ENCODE measurements around the gene TUBGCP4. TPM values are rescaled to one million over a fixed set of nuclear protein-coding genes. Genes with fewer than 3 reads are reported as not detected.
A peak's percentile ranks its signal among the peaks of the same experiment; 100 is the strongest.

Gene TUBGCP4, protein sequence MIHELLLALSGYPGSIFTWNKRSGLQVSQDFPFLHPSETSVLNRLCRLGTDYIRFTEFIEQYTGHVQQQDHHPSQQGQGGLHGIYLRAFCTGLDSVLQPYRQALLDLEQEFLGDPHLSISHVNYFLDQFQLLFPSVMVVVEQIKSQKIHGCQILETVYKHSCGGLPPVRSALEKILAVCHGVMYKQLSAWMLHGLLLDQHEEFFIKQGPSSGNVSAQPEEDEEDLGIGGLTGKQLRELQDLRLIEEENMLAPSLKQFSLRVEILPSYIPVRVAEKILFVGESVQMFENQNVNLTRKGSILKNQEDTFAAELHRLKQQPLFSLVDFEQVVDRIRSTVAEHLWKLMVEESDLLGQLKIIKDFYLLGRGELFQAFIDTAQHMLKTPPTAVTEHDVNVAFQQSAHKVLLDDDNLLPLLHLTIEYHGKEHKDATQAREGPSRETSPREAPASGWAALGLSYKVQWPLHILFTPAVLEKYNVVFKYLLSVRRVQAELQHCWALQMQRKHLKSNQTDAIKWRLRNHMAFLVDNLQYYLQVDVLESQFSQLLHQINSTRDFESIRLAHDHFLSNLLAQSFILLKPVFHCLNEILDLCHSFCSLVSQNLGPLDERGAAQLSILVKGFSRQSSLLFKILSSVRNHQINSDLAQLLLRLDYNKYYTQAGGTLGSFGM
- 16.4 TPM for polyA plus RNA-seq
- long read RNA-seq, donor 1 = 0 reads
- long read RNA-seq, donor 2, full-length matches to known transcripts = 2 of 109 reads
- long read RNA-seq, donor 2, partial matches to known transcripts = 107 of 109 reads
- long read RNA-seq, donor 2, other reads (novel, unspliced or antisense) = 0 of 109 reads
- long read RNA-seq, donor 3 = 0 reads
- long read RNA-seq, donor 4 = 0 reads
- long read RNA-seq, donor 5, full-length matches to known transcripts = 3 of 3 reads
- long read RNA-seq, donor 5, partial matches to known transcripts = 0 of 3 reads
- long read RNA-seq, donor 5, other reads (novel, unspliced or antisense) = 0 of 3 reads
- long read RNA-seq, donor 6, full-length matches to known transcripts = 3 of 3 reads
- long read RNA-seq, donor 6, partial matches to known transcripts = 0 of 3 reads
- long read RNA-seq, donor 6, other reads (novel, unspliced or antisense) = 0 of 3 reads
- long read RNA-seq, donor 7, full-length matches to known transcripts = 1 of 1 reads
- long read RNA-seq, donor 7, partial matches to known transcripts = 0 of 1 reads
- long read RNA-seq, donor 7, other reads (novel, unspliced or antisense) = 0 of 1 reads
- long read RNA-seq, donor 8, full-length matches to known transcripts = 3 of 28 reads
- long read RNA-seq, donor 8, partial matches to known transcripts = 25 of 28 reads
- long read RNA-seq, donor 8, other reads (novel, unspliced or antisense) = 0 of 28 reads
- long read RNA-seq, donor 9, partial matches to known transcripts = 11 of 11 reads
- long read RNA-seq, donor 9, other reads (novel, unspliced or antisense) = 0 of 11 reads
- long read RNA-seq, donor 10, partial matches to known transcripts = 18 of 20 reads
- long read RNA-seq, donor 10, other reads (novel, unspliced or antisense) = 0 of 20 reads
- long read RNA-seq, donor 11, full-length matches to known transcripts = 2 of 2 reads
- long read RNA-seq, donor 11, partial matches to known transcripts = 0 of 2 reads
- long read RNA-seq, donor 11, other reads (novel, unspliced or antisense) = 0 of 2 reads

- Histone ChIP-seq H3K27me3 (ENCODE audit: control insufficient read depth, insufficient read depth, low read length) (no peaks in the 10 kb centered on the region), H3K4me1 (ENCODE audit: control insufficient read depth, insufficient read depth, low read length) (peaks cover 10% of the 10 kb centered on the region), H3K9me3 (ENCODE audit: control insufficient read depth, low read depth, low read length) (no peaks in the 10 kb centered on the region), H3K36me3 (ENCODE audit: control insufficient read depth, insufficient read depth, low read length) (peaks cover 14% of the 10 kb centered on the region), H3K4me3 (ENCODE audit: low read length) (peak within 1 kb of the TSS; percentile 60), H3K27ac (ENCODE audit: low read length) (peak within 1 kb of the TSS; percentile 20)
- peak; percentile 71 to 78 for DNase-seq
- WGBS (ENCODE audit: insufficient coverage, low lambda C conversion rate) = 0% methylated on average over 1 of the region's 66 CpGs
Observed at GRCh38 chr15:43370975-43371974, at the start of gene TUBGCP4, which contains the start of gene ZSCAN29. TUBGCP4 (plus strand) TSS chr15:43371101; CDS start chr15:43371355, 254 bp downstream. ZSCAN29 (minus strand) TSS chr15:43371043; CDS start chr15:43369913, 1,130 bp downstream.

DNA sequence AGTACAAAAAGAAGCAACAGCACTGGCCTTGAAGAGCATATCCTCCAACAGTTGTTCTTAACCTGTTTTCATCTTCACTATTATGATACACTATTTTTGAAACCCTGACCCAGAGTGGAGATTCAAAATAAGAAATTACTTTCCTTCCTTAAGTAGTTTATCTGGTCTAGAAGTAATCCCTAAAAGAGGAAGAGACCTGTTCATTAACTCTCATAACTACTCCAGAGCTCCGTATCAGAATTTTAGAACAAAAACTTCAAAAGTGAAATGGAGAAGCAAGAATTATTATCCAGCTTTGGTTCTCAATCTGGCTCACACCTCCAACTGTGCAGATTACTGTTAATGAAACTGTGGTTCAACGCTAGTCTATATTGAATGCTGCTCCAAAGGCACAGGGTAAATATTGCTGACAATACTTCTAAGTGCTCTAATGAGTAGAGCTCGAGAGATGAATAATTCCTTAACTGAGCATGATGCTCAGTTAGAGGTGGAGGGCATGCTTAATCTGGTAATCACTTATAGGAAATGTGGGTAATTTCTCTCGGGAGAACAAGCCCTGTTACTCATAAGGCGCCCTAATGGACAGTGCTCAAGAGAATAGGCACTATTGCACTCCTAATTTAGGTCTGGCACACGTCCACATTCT lies 45.7 kb upstream of the TUBGCP4 start:
- H3K27ac ChIP-seq (ENCODE audit: low read length) = no peak overlapping the region
- no peaks in the 10 kb centered on the region for H3K36me3 ChIP-seq (ENCODE audit: control insufficient read depth, insufficient read depth, low read length)
- WGBS (ENCODE audit: insufficient coverage, low lambda C conversion rate) = no CpG with 5 or more reads among the region's 6 CpGs
- peaks cover 11% of the 10 kb centered on the region for H3K4me1 ChIP-seq (ENCODE audit: control insufficient read depth, insufficient read depth, low read length)
- H3K27me3 ChIP-seq (ENCODE audit: control insufficient read depth, insufficient read depth, low read length) = no peaks in the 10 kb centered on the region
- no peak overlapping the region for H3K4me3 ChIP-seq (ENCODE audit: low read length)
- no peaks in the 10 kb centered on the region for H3K9me3 ChIP-seq (ENCODE audit: control insufficient read depth, low read depth, low read length)
- DNase-seq = no peak

DNA sequence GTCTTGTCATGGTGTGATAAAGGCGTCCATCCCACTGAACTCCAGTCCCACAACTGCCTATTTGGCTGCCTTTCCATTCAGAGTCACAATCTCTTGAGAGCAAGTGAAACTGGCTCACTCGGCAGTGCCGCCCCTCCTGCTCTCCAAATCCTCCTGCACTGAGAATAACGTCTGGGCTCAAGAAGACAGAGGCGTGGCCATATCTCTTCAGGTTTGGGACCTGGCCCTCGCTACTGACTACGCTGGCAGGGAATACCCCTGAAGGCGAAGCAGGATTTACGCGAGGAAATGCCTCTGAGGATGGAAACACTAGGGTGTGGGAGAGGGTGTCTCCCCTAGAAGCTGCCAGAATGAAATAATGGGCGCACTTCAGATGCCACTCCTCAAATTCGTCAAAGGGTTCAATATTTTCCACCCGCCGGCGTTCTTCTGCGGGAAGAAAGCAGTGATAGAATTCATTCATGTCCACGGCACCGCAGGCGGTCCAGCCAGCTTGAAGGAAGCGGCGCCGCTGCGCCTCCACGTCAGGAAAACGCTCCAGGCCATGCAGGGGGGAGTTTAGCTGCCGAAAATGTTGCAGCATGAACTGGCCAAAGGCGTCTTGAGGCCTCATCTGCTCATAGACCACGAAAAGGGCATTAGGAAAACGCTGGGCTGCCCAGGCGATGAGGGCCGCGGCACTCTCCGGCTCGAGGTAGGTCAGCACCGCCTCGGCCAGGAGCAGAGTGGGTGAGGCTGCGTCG lies 41.5 kb upstream of the TUBGCP4 start:
- Histone ChIP-seq H3K9me3 (ENCODE audit: control insufficient read depth, low read depth, low read length) (no peaks in the 10 kb centered on the region), H3K4me1 (ENCODE audit: control insufficient read depth, insufficient read depth, low read length) (peaks cover 11% of the 10 kb centered on the region), H3K27ac (ENCODE audit: low read length) (peak overlapping the region; percentile 99), H3K4me3 (ENCODE audit: low read length) (peak overlapping the region; percentile 89), H3K36me3 (ENCODE audit: control insufficient read depth, insufficient read depth, low read length) (no peaks in the 10 kb centered on the region), H3K27me3 (ENCODE audit: control insufficient read depth, insufficient read depth, low read length) (no peaks in the 10 kb centered on the region)
- no peak for DNase-seq
- WGBS (ENCODE audit: insufficient coverage, low lambda C conversion rate) = no CpG with 5 or more reads among the region's 38 CpGs

DNA sequence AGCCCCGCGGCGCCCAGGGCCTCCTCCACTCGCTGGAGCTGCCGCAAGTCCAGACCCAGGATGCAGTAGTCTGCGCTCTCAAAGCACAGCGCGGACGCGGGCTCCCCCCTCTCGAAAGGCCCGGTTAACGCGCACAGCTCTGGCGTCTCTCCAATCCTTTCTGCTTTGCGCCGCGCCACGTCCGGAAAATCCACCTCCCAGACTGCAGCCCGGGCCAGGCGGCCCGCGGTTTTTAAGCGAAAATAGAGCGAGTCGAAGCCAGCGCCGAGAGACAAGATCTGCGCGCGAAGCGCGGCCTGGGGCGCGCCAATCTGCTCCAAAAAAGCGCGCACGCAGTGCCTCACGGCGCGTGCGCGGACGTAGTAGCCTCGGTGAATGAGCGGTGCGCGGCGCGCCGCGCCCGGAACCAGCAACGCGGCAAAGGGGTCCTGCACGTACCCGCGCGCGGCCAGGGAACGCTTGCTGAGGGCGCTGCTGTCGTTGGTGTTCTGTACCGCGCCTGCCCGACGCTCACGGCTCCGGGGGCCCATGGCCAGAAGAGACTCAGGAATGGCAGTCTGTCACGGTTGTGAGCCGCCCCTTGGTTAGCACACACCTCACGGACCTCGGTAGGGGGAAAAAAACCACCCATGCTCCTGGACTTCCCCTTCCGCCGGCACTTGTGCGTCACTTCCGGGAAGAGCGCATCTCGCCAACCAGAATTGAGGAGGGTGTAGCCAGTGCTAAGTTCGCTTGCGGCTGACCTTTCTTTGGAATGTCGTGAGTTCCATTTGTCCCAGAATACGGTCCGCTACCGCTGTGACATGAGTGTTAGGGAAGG lies 40.7 kb upstream of the TUBGCP4 start, which contains the start of gene LCMT2:
Gene LCMT2 (minus strand): TSS at position 614 of the 820 bp plus-strand sequence. CDS start 84 bp downstream, at position 530.
- Histone ChIP-seq H3K27ac (ENCODE audit: low read length) (peak within 1 kb of the TSS; percentile 99), H3K36me3 (ENCODE audit: control insufficient read depth, insufficient read depth, low read length) (peaks cover 2% of the 10 kb centered on the region), H3K27me3 (ENCODE audit: control insufficient read depth, insufficient read depth, low read length) (no peaks in the 10 kb centered on the region), H3K4me1 (ENCODE audit: control insufficient read depth, insufficient read depth, low read length) (peaks cover 11% of the 10 kb centered on the region), H3K9me3 (ENCODE audit: control insufficient read depth, low read depth, low read length) (no peaks in the 10 kb centered on the region), H3K4me3 (ENCODE audit: low read length) (peak within 1 kb of the TSS; percentile 89)
- DNase-seq = peak; percentile 97 to 99
- no CpG with 5 or more reads among the region's 86 CpGs for WGBS (ENCODE audit: insufficient coverage, low lambda C conversion rate)

- DNase-seq = no peak
Observed at GRCh38 chr15:43330780-43331087, 40.2 kb upstream of the TUBGCP4 start.

DNA sequence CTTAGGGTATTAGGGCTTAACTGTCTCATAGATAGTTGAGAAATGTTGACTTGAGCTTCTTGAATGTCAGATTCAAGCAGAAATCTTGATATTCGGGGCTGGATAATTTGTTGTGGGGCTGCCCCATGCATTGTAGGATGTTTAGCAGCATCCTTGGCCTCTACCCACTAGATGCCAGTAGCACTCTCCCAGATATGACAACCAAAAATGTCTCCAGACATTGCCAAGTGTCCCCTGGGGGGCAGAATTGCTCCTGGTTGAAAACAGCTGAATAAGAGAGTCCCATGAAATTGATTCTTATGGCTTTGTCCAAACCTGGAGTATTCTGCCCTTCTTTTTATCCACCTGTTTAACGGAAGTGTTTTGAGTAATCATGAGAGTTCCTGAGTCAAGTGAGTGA lies 24.6 kb upstream of the TUBGCP4 start:
- H3K27me3 ChIP-seq (ENCODE audit: control insufficient read depth, insufficient read depth, low read length) = no peaks in the 10 kb centered on the region
- no CpG with 5 or more reads among the region's 2 CpGs for WGBS (ENCODE audit: insufficient coverage, low lambda C conversion rate)
- no peaks in the 10 kb centered on the region for H3K4me1 ChIP-seq (ENCODE audit: control insufficient read depth, insufficient read depth, low read length)
- H3K4me3 ChIP-seq (ENCODE audit: low read length) = no peak overlapping the region
- DNase-seq = no peak
- no peak overlapping the region for H3K27ac ChIP-seq (ENCODE audit: low read length)
- peaks cover 17% of the 10 kb centered on the region for H3K36me3 ChIP-seq (ENCODE audit: control insufficient read depth, insufficient read depth, low read length)
- no peaks in the 10 kb centered on the region for H3K9me3 ChIP-seq (ENCODE audit: control insufficient read depth, low read depth, low read length)

More at GRCh38 chr15:43330780-43331087, 40.2 kb upstream of the TUBGCP4 start:
- Histone ChIP-seq H3K36me3 (ENCODE audit: control insufficient read depth, insufficient read depth, low read length) (peaks cover 4% of the 10 kb centered on the region), H3K4me1 (ENCODE audit: control insufficient read depth, insufficient read depth, low read length) (peaks cover 11% of the 10 kb centered on the region), H3K27ac (ENCODE audit: low read length) (peak overlapping the region; percentile 99), H3K4me3 (ENCODE audit: low read length) (peak overlapping the region; percentile 89), H3K9me3 (ENCODE audit: control insufficient read depth, low read depth, low read length) (no peaks in the 10 kb centered on the region), H3K27me3 (ENCODE audit: control insufficient read depth, insufficient read depth, low read length) (no peaks in the 10 kb centered on the region)
- WGBS (ENCODE audit: insufficient coverage, low lambda C conversion rate) = no CpG with 5 or more reads among the region's 7 CpGs

DNA sequence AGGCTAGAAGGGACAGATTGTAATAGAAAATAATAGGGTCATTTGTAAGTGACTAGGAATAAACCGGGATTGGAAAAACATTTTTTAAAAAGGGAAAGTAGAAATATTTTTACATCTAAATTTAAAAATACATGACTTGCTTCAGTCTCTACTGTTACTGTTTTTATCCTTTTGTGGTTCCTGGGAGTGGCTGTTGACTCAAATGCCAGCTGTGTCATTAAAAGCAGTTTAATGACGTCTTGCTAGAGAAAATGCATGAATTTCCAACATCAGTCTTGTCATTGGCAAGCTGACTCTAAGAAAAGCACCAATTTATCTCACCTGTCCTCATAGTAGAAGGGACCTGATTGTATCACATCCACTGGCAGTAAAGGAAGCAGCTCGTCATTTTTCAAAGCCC lies 23.8 kb upstream of the TUBGCP4 start:
- no CpG with 5 or more reads among the region's 3 CpGs for WGBS (ENCODE audit: insufficient coverage, low lambda C conversion rate)
- DNase-seq = no peak
- Histone ChIP-seq H3K36me3 (ENCODE audit: control insufficient read depth, insufficient read depth, low read length) (peaks cover 19% of the 10 kb centered on the region), H3K4me1 (ENCODE audit: control insufficient read depth, insufficient read depth, low read length) (no peaks in the 10 kb centered on the region), H3K9me3 (ENCODE audit: control insufficient read depth, low read depth, low read length) (no peaks in the 10 kb centered on the region), H3K27me3 (ENCODE audit: control insufficient read depth, insufficient read depth, low read length) (no peaks in the 10 kb centered on the region), H3K27ac (ENCODE audit: low read length) (no peak overlapping the region), H3K4me3 (ENCODE audit: low read length) (no peak overlapping the region)
